BLaER1 treated with 17β-estradiol and CSF1 and Interleukin-3, amounts not matched to agents 10 nM and 100 nM (cell line): ENCODE results near the gene TYRP1.
A peak's percentile ranks its signal among the peaks of the same experiment; 100 is the strongest.

Experiments used
- H3K27ac ChIP-seq, 11 experiments: shearing (Covaris generic); formaldehyde crosslinking; 2 replicates each; pipeline ENCODE4 v1.8.1; 2022
- H3K27me3 ChIP-seq, 11 experiments: shearing (Covaris generic); formaldehyde crosslinking; 2 replicates each; pipeline ENCODE4 v1.8.1; 2022
- H3K36me3 ChIP-seq, 11 experiments: shearing (Covaris generic); formaldehyde crosslinking; 2 replicates each; pipeline ENCODE4 v1.8.1; 2022
- H3K4me1 ChIP-seq, 10 experiments: shearing (Covaris generic); formaldehyde crosslinking; 2 replicates each; pipeline ENCODE4 v1.8.1; 2022
- H3K4me2 ChIP-seq, 11 experiments: shearing (Covaris generic); formaldehyde crosslinking; 2 replicates each; pipeline ENCODE4 v1.8.1; 2022
- H3K4me3 ChIP-seq, 10 experiments: shearing (Covaris generic); formaldehyde crosslinking; 2 replicates each; pipeline ENCODE4 v1.8.1; 2022
- H3K9ac ChIP-seq, 11 experiments: shearing (Covaris generic); formaldehyde crosslinking; 2 replicates each; pipeline ENCODE4 v1.8.1; 2022
- H3K9me3 ChIP-seq, 11 experiments: shearing (Covaris generic); formaldehyde crosslinking; replicated peaks in 1 of 11; 2 replicates each; pipeline ENCODE4 v1.8.1; 2022
- H4K20me1 ChIP-seq, 11 experiments: shearing (Covaris generic); formaldehyde crosslinking; 2 replicates each; pipeline ENCODE4 v1.8.1; 2022
- Cebpa-rat ChIP-seq, 11 experiments: shearing (Covaris generic); IDR thresholded peaks; 2 replicates each; pipeline ENCODE4 v1.8.1; 2022

The TYRP1 gene

DNA sequence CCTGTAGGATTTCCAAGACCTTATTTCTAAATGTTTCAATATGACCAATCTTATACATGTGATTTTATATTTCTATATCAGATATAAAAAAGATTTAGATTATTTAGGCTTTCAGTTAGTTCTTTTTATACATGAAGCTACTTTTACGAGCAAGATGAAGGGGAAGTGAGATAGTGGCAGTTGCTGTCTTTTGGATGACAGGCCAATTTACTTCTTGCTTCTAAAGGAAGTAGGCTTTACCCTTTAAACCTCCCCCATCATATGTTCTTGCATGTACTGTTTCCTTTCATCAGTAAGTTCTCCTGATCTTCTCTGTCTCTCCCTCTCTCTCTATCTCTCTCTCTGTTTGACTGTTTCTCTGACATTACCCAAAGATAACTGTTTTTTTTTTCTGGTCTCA lies 4.0 kb upstream of the TYRP1 start:
- TF ChIP-seq Cebpa-rat (IDR thresholded peaks at IDR 0.05), result no peak
- H3K9me3 ChIP-seq, result no peaks in the 10 kb centered on the region

GRCh38 chr9:12694013-12694412 lies 828 bp downstream of the TYRP1 start:
- Histone ChIP-seq H3K4me1 (peaks cover 0 to 21% (median 2%) of the 10 kb centered on the region in 10 experiments; a peak in 9 of 20 replicates), H3K27me3 (no peaks in the 10 kb centered on the region), H3K9me3 (no peaks in the 10 kb centered on the region), H3K4me2 (no peak overlapping the region), H3K9ac (no peak overlapping the region), H4K20me1 (no peaks in the 10 kb centered on the region), H3K4me3 (no peak overlapping the region), H3K36me3 (no peaks in the 10 kb centered on the region), H3K27ac (no peak overlapping the region)
- TF ChIP-seq Cebpa-rat (IDR thresholded peaks at IDR 0.05), result no peak

More for the DNA sequence above, 4.0 kb upstream of the TYRP1 start:
- H3K36me3 ChIP-seq, result no peaks in the 10 kb centered on the region
- H3K4me2 ChIP-seq, result peak overlapping the region in 2 of 11 experiments; percentile 8 to 26; a peak in 2 of 22 replicates
- H4K20me1 ChIP-seq, result no peaks in the 10 kb centered on the region
- H3K27me3 ChIP-seq, result no peaks in the 10 kb centered on the region
- H3K9ac ChIP-seq, result no peak overlapping the region
- no peak overlapping the region for H3K27ac ChIP-seq
- H3K4me3 ChIP-seq, result no peak overlapping the region
- H3K4me1 ChIP-seq, result peaks cover 0 to 7% (median 0%) of the 10 kb centered on the region in 10 experiments; a peak in 6 of 20 replicates

GRCh38 chr9:12695474-12695873 lies 2.3 kb downstream of the TYRP1 start:
- no peak overlapping the region for H3K4me2 ChIP-seq
- H3K9ac ChIP-seq, result no peak overlapping the region
- H4K20me1 ChIP-seq, result no peaks in the 10 kb centered on the region
- no peak for TF ChIP-seq Cebpa-rat (IDR thresholded peaks at IDR 0.05)
- no peaks in the 10 kb centered on the region for H3K27me3 ChIP-seq
- H3K4me3 ChIP-seq, result no peak overlapping the region
- H3K9me3 ChIP-seq, result no peaks in the 10 kb centered on the region
- H3K36me3 ChIP-seq, result no peaks in the 10 kb centered on the region
- H3K4me1 ChIP-seq, result peaks cover 0 to 14% (median 2%) of the 10 kb centered on the region in 10 experiments; a peak in 8 of 20 replicates
- H3K27ac ChIP-seq, result no peak overlapping the region

- Histone ChIP-seq H3K27ac (no peak overlapping the region), H3K4me2 (peak overlapping the region in 1 of 11 experiments; percentile 54; a peak in 2 of 22 replicates), H3K9ac (no peak overlapping the region)
Measured at GRCh38 chr9:12696931-12697622, 3.9 kb downstream of the TYRP1 start.

DNA sequence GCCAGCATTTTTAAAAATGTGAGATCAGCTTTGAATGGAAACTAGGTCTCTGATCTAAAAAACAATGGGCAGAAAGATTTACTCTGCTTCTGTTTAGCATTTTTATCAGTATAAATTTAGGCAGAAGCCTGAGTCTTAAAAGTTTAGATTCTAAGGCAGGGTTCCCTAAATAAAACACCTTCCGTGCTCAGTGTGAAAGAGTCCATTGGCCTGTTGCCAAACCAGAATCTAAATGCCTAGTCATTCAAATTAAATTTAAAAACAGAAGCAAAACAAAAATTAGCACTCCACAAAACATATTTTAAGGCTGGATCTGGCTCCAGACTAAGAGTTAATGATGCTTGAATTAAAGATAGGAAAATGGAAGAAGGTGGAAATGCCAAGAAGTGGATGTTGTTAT lies 4.5 kb downstream of the TYRP1 start:
- no peaks in the 10 kb centered on the region for H3K27me3 ChIP-seq
- no peak overlapping the region for H3K27ac ChIP-seq
- H3K4me3 ChIP-seq, result no peak overlapping the region
- no peak overlapping the region for H3K9ac ChIP-seq
- H3K36me3 ChIP-seq, result no peaks in the 10 kb centered on the region
- H3K4me2 ChIP-seq, result peak overlapping the region in 4 of 11 experiments; percentile 16 to 54 (median 29); a peak in 4 of 22 replicates
- H4K20me1 ChIP-seq, result no peaks in the 10 kb centered on the region
- peaks cover 0 to 14% (median 2%) of the 10 kb centered on the region in 10 experiments; a peak in 8 of 20 replicates for H3K4me1 ChIP-seq
- no peaks in the 10 kb centered on the region for H3K9me3 ChIP-seq
- TF ChIP-seq Cebpa-rat (IDR thresholded peaks at IDR 0.05), result no peak

More at GRCh38 chr9:12696931-12697622, 3.9 kb downstream of the TYRP1 start:
- Histone ChIP-seq H3K36me3 (no peaks in the 10 kb centered on the region), H3K4me3 (no peak overlapping the region), H4K20me1 (no peaks in the 10 kb centered on the region), H3K27me3 (no peaks in the 10 kb centered on the region), H3K9me3 (no peaks in the 10 kb centered on the region), H3K4me1 (peaks cover 0 to 14% (median 2%) of the 10 kb centered on the region in 10 experiments; a peak in 8 of 20 replicates)
- no peak for TF ChIP-seq Cebpa-rat (IDR thresholded peaks at IDR 0.05)

GRCh38 chr9:12698266-12698665 lies 5.1 kb downstream of the TYRP1 start:
- H3K27ac ChIP-seq, result no peak overlapping the region
- no peak for TF ChIP-seq Cebpa-rat (IDR thresholded peaks at IDR 0.05)
- H3K4me1 ChIP-seq, result peaks cover 0 to 14% (median 2%) of the 10 kb centered on the region in 10 experiments; a peak in 8 of 20 replicates
- H3K36me3 ChIP-seq, result no peaks in the 10 kb centered on the region
- no peak overlapping the region for H3K4me3 ChIP-seq
- peak overlapping the region in 4 of 11 experiments; percentile 16 to 54 (median 29); a peak in 5 of 22 replicates for H3K4me2 ChIP-seq
- no peak overlapping the region for H3K9ac ChIP-seq
- H3K9me3 ChIP-seq, result no peaks in the 10 kb centered on the region
- no peaks in the 10 kb centered on the region for H3K27me3 ChIP-seq
- H4K20me1 ChIP-seq, result no peaks in the 10 kb centered on the region

- no peak overlapping the region for H3K4me3 ChIP-seq
- H3K9ac ChIP-seq, result no peak overlapping the region
- no peak for TF ChIP-seq Cebpa-rat (IDR thresholded peaks at IDR 0.05)
- H4K20me1 ChIP-seq, result no peaks in the 10 kb centered on the region
- no peak overlapping the region for H3K4me2 ChIP-seq
- H3K9me3 ChIP-seq, result no peaks in the 10 kb centered on the region
- no peaks in the 10 kb centered on the region for H3K36me3 ChIP-seq
- no peak overlapping the region for H3K27ac ChIP-seq
- peaks cover 0 to 14% (median 2%) of the 10 kb centered on the region in 10 experiments; a peak in 8 of 20 replicates for H3K4me1 ChIP-seq
- H3K27me3 ChIP-seq, result no peaks in the 10 kb centered on the region
Measured at GRCh38 chr9:12698986-12699385, 5.8 kb downstream of the TYRP1 start.

GRCh38 chr9:12699529-12699928 lies 6.3 kb downstream of the TYRP1 start:
- Histone ChIP-seq H3K4me3 (no peak overlapping the region), H3K9me3 (no peaks in the 10 kb centered on the region), H3K36me3 (no peaks in the 10 kb centered on the region), H3K4me2 (no peak overlapping the region), H4K20me1 (no peaks in the 10 kb centered on the region), H3K9ac (no peak overlapping the region), H3K27me3 (no peaks in the 10 kb centered on the region), H3K27ac (no peak overlapping the region), H3K4me1 (peaks cover 0 to 14% (median 2%) of the 10 kb centered on the region in 10 experiments; a peak in 8 of 20 replicates)
- TF ChIP-seq Cebpa-rat (IDR thresholded peaks at IDR 0.05), result no peak

GRCh38 chr9:12701126-12701525 lies 7.9 kb downstream of the TYRP1 start:
- Histone ChIP-seq H3K27me3 (no peaks in the 10 kb centered on the region), H3K4me1 (peaks cover 0 to 14% (median 2%) of the 10 kb centered on the region in 10 experiments; a peak in 8 of 20 replicates), H3K9ac (no peak overlapping the region), H3K27ac (no peak overlapping the region), H3K36me3 (no peaks in the 10 kb centered on the region), H3K4me3 (no peak overlapping the region), H3K4me2 (no peak overlapping the region), H3K9me3 (no peaks in the 10 kb centered on the region), H4K20me1 (no peaks in the 10 kb centered on the region)
- TF ChIP-seq Cebpa-rat (IDR thresholded peaks at IDR 0.05), result no peak
